EH (cell line): Measurements from ENCODE around the gene CXCR1.
"Not testable (repeated sequence)": the region's sequence is repeated elsewhere in the genome, so short reads cannot be mapped to it uniquely, and the experiment has no call there.

ENCODE experiments used
- DNase-seq: peaks from one replicate; pipeline ENCODE4 v3.0.0-alpha.2; 2015; ENCODE audit warnings: low read depth

CXCR1 gene

GRCh38 chr2:218166791-218167190 is at the start of gene CXCR1:
Gene CXCR1 (minus strand): TSS chr2:218166962. CDS start chr2:218165211, 1,751 bp downstream.
- DNase-seq, result no peak

DNA sequence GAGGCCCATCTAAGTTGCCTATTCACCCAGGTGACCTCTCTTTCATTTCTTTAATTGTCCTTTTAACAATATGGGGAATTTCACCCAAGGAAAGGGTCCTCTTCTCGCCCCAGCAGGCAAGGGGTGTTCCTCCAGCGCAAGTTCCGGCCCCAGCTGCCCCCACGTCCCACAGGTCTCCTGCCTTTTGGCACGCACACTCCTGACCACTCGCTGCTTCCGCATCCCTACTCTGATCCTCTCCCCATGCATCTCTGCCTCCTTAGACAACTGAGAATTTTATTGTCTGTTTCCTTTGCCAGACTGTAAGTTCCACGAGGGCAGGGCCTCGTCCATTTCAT is 49.5 kb upstream of the CXCR1 start:
- DNase-seq, result no peak

DNA sequence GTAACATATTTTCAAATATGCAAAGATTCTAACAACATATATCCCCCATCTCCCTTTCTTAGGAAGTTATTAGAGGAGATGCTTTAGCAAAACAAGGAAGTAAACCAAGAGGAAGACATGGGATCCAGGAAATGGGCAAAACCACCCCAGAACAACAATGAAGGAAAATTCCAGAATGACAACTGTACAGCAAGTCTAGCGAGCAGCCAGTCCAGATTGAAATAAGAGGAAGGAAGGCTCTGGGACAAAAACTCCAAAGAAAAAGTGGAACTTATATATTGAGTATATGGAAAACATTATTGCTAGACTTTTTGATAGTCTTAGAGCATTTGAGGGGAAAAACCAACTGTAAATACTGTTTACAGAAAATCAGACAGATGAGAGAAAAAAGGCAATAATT is 47.4 kb upstream of the CXCR1 start:
- DNase-seq, result no peak

DNA sequence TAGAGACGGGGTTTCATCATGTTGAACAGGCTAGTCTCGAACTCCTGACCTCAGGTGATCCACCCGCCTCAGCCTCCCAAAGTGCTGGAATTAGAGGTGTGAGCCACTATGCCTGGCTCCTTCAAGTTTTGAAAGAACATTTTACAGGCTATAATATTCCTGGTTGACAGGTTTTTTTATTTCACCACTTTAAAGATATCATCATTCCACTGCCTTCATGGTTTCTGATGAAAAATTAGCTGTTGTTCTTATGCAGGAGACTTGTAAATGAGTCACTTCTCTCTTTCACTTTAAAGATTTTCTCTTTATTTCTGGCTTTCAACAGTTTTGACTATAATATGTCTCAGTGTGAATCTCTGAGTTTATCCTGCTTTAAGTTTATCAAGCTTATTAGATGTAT is 42.3 kb upstream of the CXCR1 start:
- no peak for DNase-seq

GRCh38 chr2:218202266-218202665 is 35.5 kb upstream of the CXCR1 start:
- peak; percentile 28 for DNase-seq

DNA sequence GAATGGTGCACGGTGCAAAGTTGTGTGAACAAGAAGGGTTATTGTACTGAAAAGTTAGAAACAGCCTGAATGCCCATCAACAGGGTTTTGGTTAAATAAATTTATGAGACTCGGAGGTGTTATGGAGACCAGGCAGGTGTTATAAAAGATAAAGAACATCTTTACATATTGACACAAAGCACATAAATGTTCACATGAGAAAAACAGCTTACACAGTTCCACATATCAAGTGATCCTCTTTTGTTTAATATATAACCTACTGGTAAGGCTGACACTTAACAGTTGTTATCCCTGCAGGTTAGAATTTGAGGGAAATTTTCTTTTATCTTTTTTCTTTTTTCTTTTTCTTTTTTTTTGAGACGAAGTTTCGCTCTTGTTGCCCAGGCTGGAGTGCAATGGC is 30.2 kb upstream of the CXCR1 start:
- no peak for DNase-seq

DNA sequence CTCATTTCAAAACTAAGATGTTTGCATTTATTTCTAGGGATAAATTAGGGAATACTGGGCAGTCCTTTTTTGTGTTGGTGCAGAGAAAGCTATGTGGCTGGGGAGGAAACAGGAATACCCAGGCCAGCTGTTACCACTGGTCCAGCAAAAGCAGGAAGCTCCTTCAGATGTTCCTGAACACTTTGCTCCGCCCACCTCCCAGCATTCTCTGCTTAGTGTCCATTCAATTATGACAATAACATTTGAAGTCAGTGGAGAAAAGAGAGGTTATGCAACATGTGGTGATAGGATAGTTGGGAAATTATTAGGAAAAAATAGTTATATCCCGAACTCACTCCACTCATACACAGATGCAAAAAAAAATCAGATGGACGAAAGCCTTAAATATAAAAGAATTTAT is 28.1 kb upstream of the CXCR1 start:
- peak; percentile 27 for DNase-seq

DNA sequence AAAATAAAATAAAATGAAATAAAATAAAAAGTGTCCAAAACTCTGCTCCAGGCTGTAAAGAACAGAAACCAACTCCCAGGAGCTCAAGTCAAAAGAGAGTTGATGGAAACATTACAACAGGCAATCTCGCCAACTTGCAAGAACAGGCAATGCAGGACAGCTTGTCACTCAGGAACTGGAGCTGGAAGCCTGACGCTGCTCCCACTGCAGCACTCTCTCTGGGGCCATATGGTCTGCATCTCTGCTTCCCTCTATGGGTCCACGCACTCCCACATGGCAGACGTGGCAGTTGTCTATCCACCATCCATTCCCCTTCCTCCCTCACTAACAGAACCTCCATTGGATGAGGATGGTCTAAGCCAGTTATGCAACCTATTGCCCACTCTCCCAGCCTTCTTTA is 26.9 kb upstream of the CXCR1 start:
- no peak for DNase-seq

GRCh38 chr2:218192902-218193430 is 26.2 kb upstream of the CXCR1 start:
- no peak for DNase-seq

GRCh38 chr2:218188528-218188927 is 21.8 kb upstream of the CXCR1 start:
- DNase-seq, result no peak

DNA sequence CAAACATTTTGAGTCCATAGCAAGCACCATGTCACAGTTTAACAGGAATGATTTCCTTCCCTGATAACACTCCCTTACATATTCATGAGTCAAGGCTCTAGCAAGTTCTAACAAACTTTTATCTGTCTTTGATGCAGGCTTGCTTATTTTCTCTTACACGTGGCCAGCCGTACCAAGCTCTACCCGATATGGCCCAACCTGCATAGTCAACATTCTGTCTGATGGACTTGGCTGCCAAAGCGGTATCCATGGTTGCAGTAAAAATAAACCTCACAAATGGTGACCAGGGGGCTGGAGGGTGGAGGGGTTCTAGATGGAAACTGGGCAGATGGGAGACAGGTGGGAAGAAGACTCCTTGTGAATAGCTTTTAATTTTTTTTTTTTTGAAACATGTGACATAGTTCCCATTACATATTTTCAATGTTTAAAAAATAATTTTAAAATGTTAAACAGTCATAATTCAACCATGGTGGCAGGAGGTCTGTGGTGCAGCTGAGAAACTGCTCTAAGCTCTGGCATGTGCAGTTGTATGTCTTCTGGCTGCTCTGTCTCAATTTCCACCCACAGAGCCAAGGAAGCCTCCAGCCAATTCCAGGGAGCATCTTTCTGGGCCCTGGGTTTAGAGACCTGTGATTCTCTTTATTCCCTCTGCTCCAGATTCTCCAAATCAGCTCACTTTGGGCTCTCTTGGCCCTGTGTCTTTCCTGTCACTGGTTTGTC is 20.7 kb upstream of the CXCR1 start:
- DNase-seq, result no peak

- DNase-seq, result no peak
These were observed 20.1 kb upstream of the CXCR1 start for GRCh38 chr2:218186876-218187275.

GRCh38 chr2:218186355-218186766 is 19.6 kb upstream of the CXCR1 start:
- DNase-seq, result peak; percentile 75

DNA sequence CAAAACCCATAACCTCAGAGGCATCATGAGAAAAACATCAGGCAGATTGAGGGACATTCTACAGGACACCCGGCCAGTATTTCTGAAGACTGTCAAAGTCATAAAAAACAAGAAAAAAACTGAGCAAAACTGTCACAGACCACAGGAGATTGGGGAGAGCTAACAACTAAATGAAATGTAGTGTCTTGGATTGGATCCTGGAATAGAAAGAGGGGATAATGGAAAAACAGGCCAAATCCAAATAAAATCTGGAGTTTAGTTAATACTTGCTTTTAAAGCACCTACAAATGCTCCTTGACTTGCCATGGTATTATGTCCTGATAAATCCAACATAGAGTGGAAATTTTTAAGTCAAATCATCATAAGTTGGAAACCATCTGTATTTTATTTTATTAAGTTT is 17.6 kb upstream of the CXCR1 start:
- DNase-seq, result no peak

GRCh38 chr2:218180467-218181114 is 13.8 kb upstream of the CXCR1 start:
- peak; percentile 12 for DNase-seq

DNA sequence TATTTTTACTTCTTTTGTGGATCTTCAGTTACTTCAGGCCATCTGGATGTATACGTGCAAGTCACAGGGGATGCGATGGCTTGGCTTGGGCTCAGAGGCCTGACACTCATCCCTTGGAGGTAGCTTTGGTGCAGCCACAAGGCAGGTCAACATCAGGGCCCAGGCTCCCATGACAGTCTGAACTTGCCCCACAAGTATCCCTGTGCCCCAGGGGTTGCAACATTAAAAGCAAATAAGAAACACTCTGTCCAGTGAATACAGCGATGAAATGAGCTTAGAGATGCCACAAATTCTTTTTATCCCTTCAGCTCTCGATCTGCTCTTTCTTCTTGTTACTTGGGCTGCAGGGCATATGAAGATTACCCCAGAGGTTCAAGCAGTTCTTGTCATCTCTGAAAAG is 13.0 kb upstream of the CXCR1 start:
- DNase-seq, result no peak

DNA sequence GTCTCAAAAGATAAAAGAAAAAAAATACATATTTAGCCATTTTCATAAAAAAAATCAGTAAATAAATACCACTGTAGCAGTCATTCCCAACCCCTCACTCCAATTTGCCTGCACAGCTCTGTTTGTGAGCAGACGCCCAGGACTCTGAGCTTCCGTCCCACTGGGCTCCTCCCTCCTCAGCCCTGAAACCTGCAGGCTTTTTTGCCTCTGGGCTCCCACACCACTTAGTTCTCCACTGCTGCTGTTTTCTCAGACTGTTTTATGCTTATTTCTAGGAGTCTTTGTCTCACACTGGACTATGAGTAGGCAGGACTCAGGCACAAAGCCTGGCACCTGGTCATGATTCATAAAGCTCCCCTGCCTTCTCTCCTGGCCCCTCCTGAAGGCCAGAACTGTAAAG is 6.1 kb upstream of the CXCR1 start:
- no peak for DNase-seq

DNA sequence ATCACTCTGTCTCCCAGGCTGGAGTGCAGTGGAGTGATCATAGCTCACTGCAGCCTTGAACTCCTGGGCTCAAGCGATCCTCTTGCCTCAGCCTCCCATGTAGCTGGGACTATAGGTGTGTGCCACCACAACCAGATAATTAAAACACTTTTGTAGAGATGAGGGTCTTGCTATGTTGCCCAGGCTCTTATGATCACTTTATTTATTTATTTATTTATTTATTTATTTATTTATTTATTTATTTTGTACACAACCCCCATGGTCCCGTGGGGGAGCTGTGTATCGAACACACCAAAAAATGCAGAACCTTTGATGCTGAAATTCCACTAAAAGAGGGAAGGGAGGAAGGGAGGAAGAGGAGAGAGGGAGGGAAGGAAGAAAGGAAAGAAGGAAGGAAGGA is 5.0 kb upstream of the CXCR1 start:
- DNase-seq, result not testable (repeated sequence)

GRCh38 chr2:218169757-218170546 is 3.2 kb upstream of the CXCR1 start:
- DNase-seq, result peak; percentile 58

- peak; percentile 47 for DNase-seq
These were observed 2.1 kb upstream of the CXCR1 start for GRCh38 chr2:218168635-218169462.

DNA sequence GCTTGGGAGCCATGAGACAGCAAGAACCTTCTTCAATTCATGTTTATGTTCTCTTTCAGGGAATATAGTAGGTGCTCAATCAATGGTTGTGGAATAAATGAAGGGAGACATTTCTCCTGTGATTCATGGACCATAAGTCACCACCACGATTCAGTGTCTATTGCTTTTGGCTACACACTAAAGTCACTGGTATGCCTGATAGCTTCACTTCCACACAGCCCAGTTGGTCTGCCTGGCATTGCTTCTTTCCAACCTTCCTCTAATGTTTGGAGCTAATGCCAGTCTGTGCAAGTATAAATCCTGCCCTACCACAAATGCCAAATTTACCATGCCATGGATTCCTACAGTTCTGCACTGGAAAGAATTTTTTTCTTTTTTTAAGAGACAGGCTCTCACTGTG is 1.3 kb upstream of the CXCR1 start:
- DNase-seq, result peak; percentile 51

DNA sequence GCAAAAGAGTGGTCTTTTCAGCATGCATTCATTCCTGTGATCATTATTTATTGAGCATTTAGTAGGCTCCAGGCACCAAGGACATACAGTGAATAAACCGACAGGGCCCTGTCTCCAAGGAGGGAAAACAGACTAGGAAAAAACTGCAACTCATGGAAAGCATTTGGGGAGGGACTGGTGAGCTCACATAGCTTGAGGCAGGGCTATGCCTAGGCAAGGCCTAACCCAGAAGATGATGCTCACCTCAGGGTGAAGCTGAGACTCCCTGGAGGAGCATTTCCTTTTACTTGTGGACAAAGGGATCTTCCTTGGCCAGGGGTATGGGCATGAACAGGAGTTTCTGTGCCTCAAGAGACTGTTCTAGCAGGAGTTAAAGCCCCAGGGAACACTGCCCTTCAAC is 3.9 kb downstream of the CXCR1 start:
- DNase-seq, result no peak
